Left ventricle myocardium inferior (tissue), 1 donor: Measurements from ENCODE around the gene PRLR. TPM values are rescaled to one million over a fixed set of nuclear protein-coding genes. Genes with fewer than 3 reads are reported as not detected.
"Not testable (repeated sequence)": the region's sequence is repeated elsewhere in the genome, so short reads cannot be mapped to it uniquely, and the experiment has no call there.

ENCODE experiments used
- DNase-seq: peaks from one replicate; pipeline ENCODE4 v3.0.0-alpha.2; 2020
- H3K27ac ChIP-seq: fragments of 200-600 bp; replicated peaks from 2 replicates; pipeline ENCODE4 v1.8.0; 2021
- H3K27me3 ChIP-seq: fragments of 200-600 bp; 2 replicates; pipeline ENCODE4 v1.8.0; 2021; ENCODE audit warnings: low read depth
- H3K36me3 ChIP-seq: fragments of 200-600 bp; 2 replicates; pipeline ENCODE4 v1.8.0; 2021
- H3K4me1 ChIP-seq: fragments of 200-600 bp; 2 replicates; pipeline ENCODE4 v1.8.0; 2021
- H3K4me3 ChIP-seq: fragments of 200-600 bp; 2 replicates; pipeline ENCODE4 v1.8.0; 2021; ENCODE audit warnings: mild to moderate bottlenecking, moderate library complexity
- H3K9me3 ChIP-seq: fragments of 200-600 bp; replicated peaks from 2 replicates; pipeline ENCODE4 v1.8.0; 2021
- CTCF ChIP-seq: fragments of 200-600 bp; IDR thresholded peaks from 2 replicates; pipeline ENCODE4 v1.8.0; 2021; ENCODE audit warnings: antibody characterized with exemption, mild to moderate bottlenecking, borderline replicate concordance
- intact Hi-C: fragments of 100-400 bp; cut with micrococcal nuclease; formaldehyde crosslinking; loops from one replicate; pipeline ENCODE4 v1.11.0; 2022
- total RNA-seq: library from RNA; stranded (reverse); fragmentation: NEBNext Ultra II Directional; extraction: Animal tissue kit (Norgen Biotek cat#: 25700); gene quantifications from one replicate; pipeline ENCODE4 v1.2.1, GENCODE V29; 2021
- donor health status: DM: no; HTN: yes; CAD: no; lungs with severe emphysema.

The PRLR gene
- total RNA-seq, 1 donor from 2014 or later = 0.66 TPM

GRCh38 chr5:35045280-35045679 is 185.0 kb downstream of the PRLR start:
- Histone ChIP-seq H3K4me3 (no peak overlapping the region), H3K36me3 (no peaks in the 10 kb centered on the region), H3K4me1 (no peaks in the 10 kb centered on the region), H3K27ac (no peak overlapping the region), H3K27me3 (peaks cover 70% of the 10 kb centered on the region), H3K9me3 (no peaks in the 10 kb centered on the region)
- no peak for DNase-seq
- no peak for TF ChIP-seq CTCF
- intact Hi-C loops = no loop called here

- no peak overlapping the region for H3K4me3 ChIP-seq
- no peak for TF ChIP-seq CTCF
- intact Hi-C loops = no loop called here
- no peaks in the 10 kb centered on the region for H3K9me3 ChIP-seq
- H3K36me3 ChIP-seq = no peaks in the 10 kb centered on the region
- no peaks in the 10 kb centered on the region for H3K4me1 ChIP-seq
- no peak for DNase-seq
- peaks cover 76% of the 10 kb centered on the region for H3K27me3 ChIP-seq
- no peak overlapping the region for H3K27ac ChIP-seq
Measured at GRCh38 chr5:35044649-35045048, 185.6 kb downstream of the PRLR start.

- Histone ChIP-seq H3K27ac (no peak overlapping the region), H3K4me1 (no peaks in the 10 kb centered on the region), H3K36me3 (no peaks in the 10 kb centered on the region), H3K27me3 (peaks cover 80% of the 10 kb centered on the region), H3K9me3 (no peaks in the 10 kb centered on the region), H3K4me3 (no peak overlapping the region)
- TF ChIP-seq CTCF = no peak
- no peak for DNase-seq
- intact Hi-C loops = no loop called here
Measured at GRCh38 chr5:35042781-35043180, 187.5 kb downstream of the PRLR start.

- no peak for DNase-seq
- intact Hi-C loops = no loop called here
- no peak overlapping the region for H3K4me3 ChIP-seq
- no peaks in the 10 kb centered on the region for H3K4me1 ChIP-seq
- no peak overlapping the region for H3K27ac ChIP-seq
- peaks cover 80% of the 10 kb centered on the region for H3K27me3 ChIP-seq
- H3K36me3 ChIP-seq = no peaks in the 10 kb centered on the region
- H3K9me3 ChIP-seq = no peaks in the 10 kb centered on the region
- TF ChIP-seq CTCF = no peak
Measured at GRCh38 chr5:35041261-35041660, 189.0 kb downstream of the PRLR start.

GRCh38 chr5:35038891-35039290 is 191.4 kb downstream of the PRLR start:
- intact Hi-C loops = no loop called here
- no peak for DNase-seq
- TF ChIP-seq CTCF = no peak

GRCh38 chr5:35036536-35036935 is 193.8 kb downstream of the PRLR start:
- H3K27ac ChIP-seq = no peak overlapping the region
- no peaks in the 10 kb centered on the region for H3K4me1 ChIP-seq
- peaks cover 86% of the 10 kb centered on the region for H3K27me3 ChIP-seq
- intact Hi-C loops = no loop called here
- no peaks in the 10 kb centered on the region for H3K36me3 ChIP-seq
- DNase-seq = no peak
- H3K9me3 ChIP-seq = no peaks in the 10 kb centered on the region
- no peak for TF ChIP-seq CTCF
- H3K4me3 ChIP-seq = no peak overlapping the region

More at GRCh38 chr5:35038891-35039290, 191.4 kb downstream of the PRLR start:
- H3K27me3 ChIP-seq = peaks cover 84% of the 10 kb centered on the region
- no peaks in the 10 kb centered on the region for H3K4me1 ChIP-seq
- H3K9me3 ChIP-seq = no peaks in the 10 kb centered on the region
- no peak overlapping the region for H3K4me3 ChIP-seq
- H3K36me3 ChIP-seq = no peaks in the 10 kb centered on the region
- H3K27ac ChIP-seq = no peak overlapping the region

GRCh38 chr5:35035929-35036328 is 194.4 kb downstream of the PRLR start:
- H3K36me3 ChIP-seq, intact Hi-C loops, H3K4me3 ChIP-seq, DNase-seq, H3K27ac ChIP-seq, H3K4me1 ChIP-seq, H3K9me3 ChIP-seq: not testable (repeated sequence)
- H3K27me3 ChIP-seq = peaks cover 86% of the 10 kb centered on the region
